Heart right ventricle (tissue), 16 donors: ENCODE results near the gene TSPAN18. TPM values are rescaled to one million over a fixed set of nuclear protein-coding genes. Genes with fewer than 3 reads are reported as not detected.

ENCODE experiments used
- ATAC-seq, 8 donors: fragments of 200-7000 bp; cut with Tn5 transposase; one replicate each; pipeline ENCODE4 v1.9.1; 2020; ENCODE audit warnings: mild to moderate bottlenecking in 8 of 8, moderate library complexity in 8 of 8, moderate number of reproducible peaks in 1 of 8
- DNase-seq, 2 donors: peaks; one replicate each; pipeline ENCODE4 v3.0.0-alpha.2; 2020
- H3K27ac ChIP-seq, 10 donors: fragments of 200-600 bp; sonication (generic) in 2 of 10; one replicate each; pipeline versions ENCODE4 v1.5.0 to v1.8.0; 2020 to 2022; ENCODE audit warnings: mild to moderate bottlenecking in 3 of 10
- H3K27me3 ChIP-seq, 7 donors: fragments of 200-600 bp; one replicate each; pipeline ENCODE4 v1.8.0; 2021 to 2022; ENCODE audit warnings: mild to moderate bottlenecking in 2 of 7
- H3K36me3 ChIP-seq, 9 donors: fragments of 200-600 bp; sonication (generic) in 1 of 9; one replicate each; pipeline versions ENCODE4 v1.5.0 to v1.8.0; 2020 to 2022; ENCODE audit warnings: mild to moderate bottlenecking in 2 of 9
- H3K4me1 ChIP-seq, 9 donors: fragments of 200-600 bp; sonication (generic) in 1 of 9; one replicate each; pipeline versions ENCODE4 v1.5.0 to v1.8.0; 2020 to 2022; ENCODE audit warnings: mild to moderate bottlenecking in 4 of 9
- H3K4me3 ChIP-seq, 10 donors: fragments of 200-600 bp; sonication (generic) in 2 of 10; one replicate each; pipeline versions ENCODE4 v1.5.0 to v1.8.0; 2020 to 2022; ENCODE audit warnings: mild to moderate bottlenecking in 7 of 10, moderate library complexity in 2 of 10
- H3K9me3 ChIP-seq, 11 donors: fragments of 200-600 bp in 10 of 11; sonication (generic) in 2 of 11; one replicate each; pipeline versions ENCODE4 v1.5.0 to v1.8.0; 2013 to 2022; ENCODE audit warnings: mild to moderate bottlenecking in 2 of 11, control low read depth in 1 of 11, moderate library complexity in 1 of 11
- WGBS, 2 donors: extraction: QIAGEN DNeasy Blood & Tissue Kit; methylation state at CpG; one replicate each; pipeline ENCODE4 v1.1.7; 2013; ENCODE audit warnings: inconsistent platforms in 1 of 2; 5-methylcytosine and 5-hydroxymethylcytosine counted together
- intact Hi-C, 10 donors: fragments of 100-400 bp; cut with DNase I; formaldehyde crosslinking; loops; one replicate each; pipeline versions ENCODE4 v1.11.1 to v1.14.2; 2022
- polyA plus RNA-seq, 2 donors: library from polyadenylated mRNA; stranded (reverse); fragments of 200-250 nt; gene quantifications; one replicate each; pipeline ENCODE4 v1.2.3, GENCODE V29; 2013
- total RNA-seq, 10 donors: library from RNA; stranded (reverse); fragmentation: NEBNext Ultra II Directional in 3 of 10; extraction: Animal tissue kit (Norgen Biotek cat#: 25700) in 3 of 10; gene quantifications; one replicate each; pipeline versions ENCODE4 v1.2.1 to v1.2.4, GENCODE V29; 2021 to 2023
- TF ChIP-seq, protein P1 (sequence below), 9 donors: fragments of 200-600 bp; sonication (generic) in 2 of 9; IDR thresholded peaks; one replicate each; pipeline versions ENCODE4 v1.5.0 to v1.8.0; 2021 to 2022; ENCODE audit warnings: antibody characterized with exemption in 9 of 9, mild to moderate bottlenecking in 5 of 9, moderate library complexity in 1 of 9
- donor health status: Arrhythmogenic right ventricular cardiomyopathy.
- donor health status: ischemic (EF 13 %, LVEDD 7.1; RV severe dilation, severe dysfunction).
- donor health status: healthy with polysubstance abuse.
- donor health status: DM: no; HTN: yes; CAD: no.
- donor health status: DM: no; HTN: no; CAD: no.
- donor health status: ischemic (EF 25% LVEDD 6.9; RV normal size, moderate dysfunction).
- donor health status: ischemic (EF 25% LVEDD 5.7; RV mildly dilated, moderate dysfunction).
- donor health status: healthy.
- donor health status: DM: yes; HTN: yes; CAD: no.
- donor health status: Ischemic cardiomyopathy.
- donor health status: ischemic (EF 35%, LVEDD 5.7; RV mildly dilated, moderate dysfunction).
- donor health status: nonischemic (EF 11% LVEDD 7.7; RV severe dilation, severe dysfunction).
- donor health status: DM: yes; HTN: yes; CAD: no.
- donor health status: PGD.
- donor health status: ischemic (EF 29% LVEDD 5.4; RV normal size, mild dysfunction).
- donor health status: nonischemic (EF 23%, LVEDD 6.1; RV moderate dilation, normal function).

TSPAN18 gene
- total and polyA plus RNA-seq, 12 donors = 37.7 to 140 (median 92.9) TPM

DNA sequence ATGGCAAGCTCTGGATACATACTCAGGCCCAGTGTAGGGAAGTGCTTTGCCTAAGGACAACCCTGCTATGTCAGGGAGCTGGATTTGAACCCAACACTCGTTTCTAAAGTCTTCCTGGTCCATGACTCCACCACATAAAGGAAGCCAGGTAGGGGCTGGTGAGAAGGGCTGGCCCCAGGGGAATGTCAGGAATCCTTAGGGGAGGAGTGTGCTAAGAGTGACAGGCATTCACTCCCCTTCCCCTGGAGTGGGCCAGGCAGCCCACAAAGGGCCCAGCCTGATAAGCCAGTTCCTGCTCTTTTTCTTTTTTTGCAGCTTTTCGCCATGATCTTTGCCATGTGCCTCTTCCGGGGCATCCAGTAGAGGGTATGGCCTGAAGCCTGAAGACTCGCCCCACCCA is 202.1 kb downstream of the TSPAN18 start:
- H3K4me1 ChIP-seq = peaks cover 5 to 35% (median 14%) of the 10 kb centered on the region in 9 donors
- H3K4me3 ChIP-seq = no peak overlapping the region
- H3K27me3 ChIP-seq = no peaks in the 10 kb centered on the region
- no peak for ATAC-seq
- no peaks in the 10 kb centered on the region for H3K9me3 ChIP-seq
- H3K36me3 ChIP-seq = peaks cover 0 to 52% (median 5%) of the 10 kb centered on the region in 9 donors
- intact Hi-C loops = loop anchor here in 2 of 10 donors (10.0 kb wide), 2 partner anchors 366 to 396 kb away; no protein-coding TSS in a partner anchor
- no peak overlapping the region for H3K27ac ChIP-seq
- TF ChIP-seq, protein P1, sequence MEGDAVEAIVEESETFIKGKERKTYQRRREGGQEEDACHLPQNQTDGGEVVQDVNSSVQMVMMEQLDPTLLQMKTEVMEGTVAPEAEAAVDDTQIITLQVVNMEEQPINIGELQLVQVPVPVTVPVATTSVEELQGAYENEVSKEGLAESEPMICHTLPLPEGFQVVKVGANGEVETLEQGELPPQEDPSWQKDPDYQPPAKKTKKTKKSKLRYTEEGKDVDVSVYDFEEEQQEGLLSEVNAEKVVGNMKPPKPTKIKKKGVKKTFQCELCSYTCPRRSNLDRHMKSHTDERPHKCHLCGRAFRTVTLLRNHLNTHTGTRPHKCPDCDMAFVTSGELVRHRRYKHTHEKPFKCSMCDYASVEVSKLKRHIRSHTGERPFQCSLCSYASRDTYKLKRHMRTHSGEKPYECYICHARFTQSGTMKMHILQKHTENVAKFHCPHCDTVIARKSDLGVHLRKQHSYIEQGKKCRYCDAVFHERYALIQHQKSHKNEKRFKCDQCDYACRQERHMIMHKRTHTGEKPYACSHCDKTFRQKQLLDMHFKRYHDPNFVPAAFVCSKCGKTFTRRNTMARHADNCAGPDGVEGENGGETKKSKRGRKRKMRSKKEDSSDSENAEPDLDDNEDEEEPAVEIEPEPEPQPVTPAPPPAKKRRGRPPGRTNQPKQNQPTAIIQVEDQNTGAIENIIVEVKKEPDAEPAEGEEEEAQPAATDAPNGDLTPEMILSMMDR (IDR thresholded peaks at IDR 0.05) = no peak
- 64 to 67% methylated on average over 4 of the region's 4 CpGs for WGBS, 2 donors
- DNase-seq = no peak

DNA sequence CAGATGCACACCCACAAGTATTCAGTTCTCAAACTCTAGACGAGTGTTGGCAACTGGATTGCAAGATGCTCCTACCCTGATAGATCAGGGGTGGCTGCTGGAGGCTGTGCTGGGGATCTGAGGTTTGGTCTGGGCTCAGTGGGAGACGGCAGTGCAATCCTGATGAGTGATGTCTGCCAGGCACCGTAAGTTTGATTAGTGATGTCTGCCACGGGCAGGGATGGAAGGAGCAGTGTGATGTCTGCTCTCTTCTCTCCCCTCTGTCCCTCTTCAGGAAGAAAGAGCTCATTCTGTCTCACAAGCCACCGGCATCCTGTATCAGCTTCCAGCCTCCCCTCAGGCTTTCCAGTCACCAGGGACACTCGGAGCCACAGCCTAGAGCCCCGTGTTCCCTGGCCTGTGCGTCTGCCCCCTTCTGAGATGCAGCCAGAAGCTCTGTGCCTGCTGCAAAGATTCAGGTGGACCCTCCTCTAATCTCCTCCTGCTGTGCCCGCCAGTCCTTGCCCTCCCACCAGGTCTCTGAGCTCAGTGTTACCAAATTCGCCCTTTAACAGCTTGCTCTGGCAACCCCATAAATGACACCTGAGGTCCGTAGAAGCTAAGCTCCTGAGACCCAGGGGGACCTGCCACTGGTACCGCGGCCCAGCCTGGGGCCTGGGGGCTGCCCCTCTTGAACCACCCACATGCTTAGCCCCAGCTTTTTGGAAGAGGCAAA is 204.0 kb downstream of the TSPAN18 start:
- 67 to 73% methylated on average over 13 of the region's 13 CpGs for WGBS, 2 donors
- H3K36me3 ChIP-seq = peaks cover 0 to 65% (median 5%) of the 10 kb centered on the region in 9 donors

DNA sequence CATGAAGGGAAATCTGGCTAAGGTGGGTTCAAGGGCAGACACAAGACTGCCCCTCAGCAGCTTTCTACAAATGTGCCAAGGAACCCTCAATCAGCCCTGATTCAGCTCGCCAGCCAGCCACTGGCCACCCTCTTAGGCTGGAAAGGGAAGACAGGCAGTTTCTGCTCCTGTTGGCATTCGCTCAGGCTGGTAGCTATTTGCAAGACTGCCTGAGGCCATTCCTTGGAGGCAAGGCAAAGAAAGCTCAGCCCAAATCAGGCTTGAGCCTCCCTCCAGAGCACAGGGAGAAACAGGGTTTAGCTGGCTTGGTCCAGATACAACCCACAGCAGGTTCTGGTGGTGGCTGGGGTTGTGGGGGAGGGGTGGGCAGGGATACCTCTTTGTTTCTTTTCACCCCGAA is 204.7 kb downstream of the TSPAN18 start:
- Histone ChIP-seq H3K27ac (no peak overlapping the region), H3K4me3 (no peak overlapping the region), H3K27me3 (no peaks in the 10 kb centered on the region), H3K9me3 (no peaks in the 10 kb centered on the region), H3K36me3 (peaks cover 0 to 71% (median 5%) of the 10 kb centered on the region in 9 donors), H3K4me1 (peaks cover 0 to 19% (median 9%) of the 10 kb centered on the region in 9 donors)
- TF ChIP-seq, protein P1 (IDR thresholded peaks at IDR 0.05) = no peak
- no peak for DNase-seq
- 87 to 93% methylated on average over 3 of the region's 3 CpGs for WGBS, 2 donors
- ATAC-seq = no peak
- intact Hi-C loops = loop anchor here in 8 of 10 donors (5.0 to 10.0 kb wide), 4 partner anchors 363 to 403 kb away; no protein-coding TSS in a partner anchor

More for the DNA sequence above, 204.0 kb downstream of the TSPAN18 start:
- intact Hi-C loops = loop anchor here in 8 of 10 donors (5.0 to 10.0 kb wide), 4 partner anchors 364 to 404 kb away; no protein-coding TSS in a partner anchor
- Histone ChIP-seq H3K4me3 (no peak overlapping the region), H3K27ac (no peak overlapping the region), H3K27me3 (no peaks in the 10 kb centered on the region), H3K9me3 (no peaks in the 10 kb centered on the region), H3K4me1 (peaks cover under 1 to 23% (median 11%) of the 10 kb centered on the region in 9 donors)
- TF ChIP-seq, protein P1 (IDR thresholded peaks at IDR 0.05) = no peak
- no peak for ATAC-seq
- DNase-seq = no peak

DNA sequence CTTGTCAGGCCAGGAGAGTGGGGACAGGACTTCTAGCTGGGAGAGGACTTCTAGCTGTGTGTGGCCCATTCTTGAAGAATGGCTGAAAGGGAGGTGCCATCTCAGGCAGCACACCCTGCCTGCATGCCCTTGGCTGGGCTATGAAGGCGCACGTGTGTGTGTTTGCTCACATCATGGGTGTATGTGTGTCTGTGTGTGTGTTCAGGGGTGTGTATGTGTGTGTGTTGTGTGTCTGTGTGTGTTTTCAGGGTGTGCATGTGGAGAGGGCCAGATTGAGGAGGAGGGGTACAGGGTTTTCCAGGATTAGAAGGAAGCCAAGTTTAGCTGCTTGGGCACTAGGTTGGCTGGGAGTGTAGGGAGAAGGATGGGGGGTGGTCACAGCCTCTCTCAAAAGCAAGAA is 207.3 kb downstream of the TSPAN18 start:
- WGBS, 2 donors = 90 to 91% methylated on average over 2 of the region's 2 CpGs
- DNase-seq (no peak), ATAC-seq (peak in 1 of 8 donors; percentile 0)
- H3K4me3 ChIP-seq = no peak overlapping the region
- H3K9me3 ChIP-seq = no peaks in the 10 kb centered on the region
- TF ChIP-seq, protein P1 (IDR thresholded peaks at IDR 0.05) = no peak
- no peak overlapping the region for H3K27ac ChIP-seq
- H3K36me3 ChIP-seq = peaks cover 0 to 70% (median 5%) of the 10 kb centered on the region in 9 donors
- intact Hi-C loops = loop anchor here in 8 of 10 donors (5.0 to 10.0 kb wide), 4 partner anchors 361 to 401 kb away; no protein-coding TSS in a partner anchor
- H3K27me3 ChIP-seq = no peaks in the 10 kb centered on the region
- peaks cover 5 to 30% (median 11%) of the 10 kb centered on the region in 9 donors for H3K4me1 ChIP-seq
